Astrocyte (in vitro differentiated cells and primary cell): ENCODE results near the gene UST.

Experiments
- CTCF ChIP-seq: IDR thresholded peaks from 2 replicates; pipeline ENCODE4 v1.5.1; 2011; ENCODE audit warnings: low read depth, mild to moderate bottlenecking, inconsistent platforms, low read length, moderate library complexity; ENCODE audit not compliant: insufficient read depth
- EZH2 ChIP-seq: IDR thresholded peaks from 2 replicates; pipeline ENCODE4 v1.6.1; 2012; ENCODE audit warnings: mild to moderate bottlenecking, low read length, inconsistent platforms; ENCODE audit not compliant: insufficient read depth

DNA sequence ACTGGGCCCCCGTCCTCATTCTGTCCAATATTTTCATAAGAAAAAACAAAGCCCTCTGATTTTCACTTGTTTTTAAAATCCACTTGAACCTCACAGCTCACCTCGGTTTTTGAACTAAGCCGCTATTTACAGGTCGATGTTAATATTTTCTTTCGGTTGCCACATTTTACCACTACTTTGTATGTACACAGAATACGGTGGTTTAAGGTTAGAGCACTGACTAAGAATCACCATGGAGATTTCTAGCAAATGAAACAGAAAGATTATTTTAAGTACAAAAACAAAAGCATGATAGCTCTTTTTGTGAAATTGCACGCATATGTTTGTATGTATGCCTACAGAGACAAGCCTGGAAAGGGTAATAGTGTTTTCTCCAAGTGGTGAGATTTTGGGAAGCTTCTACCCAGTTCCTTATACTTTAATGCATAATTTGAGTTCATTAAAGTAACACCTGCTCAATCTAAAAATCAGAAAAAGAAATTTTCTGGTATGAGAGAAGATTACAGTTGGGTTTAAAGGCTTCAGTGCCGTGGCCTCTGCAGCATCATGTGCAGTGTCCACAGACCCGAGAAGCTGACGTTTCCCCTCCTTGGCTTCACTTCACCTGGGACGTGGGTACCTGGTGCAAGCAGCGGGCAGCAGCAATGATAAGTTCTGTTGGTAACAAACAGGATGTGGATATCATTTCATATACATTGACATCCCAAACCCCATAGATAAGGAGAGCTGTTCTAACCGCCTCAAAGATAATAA, 144.0 kb downstream of the UST start:
- TF ChIP-seq CTCF (no peak), EZH2 (no peak)
